Choroid plexus epithelial cell (primary cell): ENCODE results near the gene COL10A1.

Experiments
- DNase-seq: peaks from one replicate; pipeline ENCODE4 v3.0.0-alpha.2; 2010; ENCODE audit warnings: low read depth
- H3K4me3 ChIP-seq: 2 replicates; pipeline ENCODE4 v1.5.1; 2011; ENCODE audit warnings: low read depth, mild to moderate bottlenecking, control low read depth, low read length, moderate library complexity
- CTCF ChIP-seq: conservative IDR thresholded peaks from 2 replicates; pipeline ENCODE4 v1.5.1; 2011; ENCODE audit warnings: low read depth, mild to moderate bottlenecking, control low read depth, inconsistent platforms, low read length, moderate library complexity

The COL10A1 gene

GRCh38 chr6:116126032-116126431, at the start of gene COL10A1:
COL10A1 (minus strand) TSS chr6:116126132; CDS start chr6:116125492, 640 bp downstream.
- DNase-seq, result no peak
- H3K4me3 ChIP-seq, result no peak within 1 kb of the TSS
- TF ChIP-seq CTCF, result no peak

GRCh38 chr6:116175344-116175743, 49.4 kb upstream of the COL10A1 start:
- DNase-seq, result no peak
- no peak overlapping the region for H3K4me3 ChIP-seq
- no peak for TF ChIP-seq CTCF

- TF ChIP-seq CTCF, result no peak
- no peak overlapping the region for H3K4me3 ChIP-seq
These were observed 48.0 kb upstream of the COL10A1 start for GRCh38 chr6:116173928-116174327.

GRCh38 chr6:116170358-116171057, 44.6 kb upstream of the COL10A1 start:
- DNase-seq, result no peak
- no peak overlapping the region for H3K4me3 ChIP-seq
- no peak for TF ChIP-seq CTCF

More at GRCh38 chr6:116173928-116174327, 48.0 kb upstream of the COL10A1 start:
- DNase-seq, result no peak

GRCh38 chr6:116169880-116170279, 43.9 kb upstream of the COL10A1 start:
- no peak for DNase-seq
- TF ChIP-seq CTCF, result no peak
- no peak overlapping the region for H3K4me3 ChIP-seq

- DNase-seq, result no peak
- H3K4me3 ChIP-seq, result no peak overlapping the region
- no peak for TF ChIP-seq CTCF
These were observed 42.2 kb upstream of the COL10A1 start for GRCh38 chr6:116168148-116168547.

- DNase-seq, result no peak
- no peak overlapping the region for H3K4me3 ChIP-seq
- TF ChIP-seq CTCF, result no peak
These were observed 40.4 kb upstream of the COL10A1 start for GRCh38 chr6:116166369-116166768.
